Forelimb muscle (tissue), 1 donor: ENCODE data around the gene EYS. TPM values are rescaled to one million over a fixed set of nuclear protein-coding genes. Genes with fewer than 3 reads are reported as not detected.
"Not testable (repeated sequence)": the region's sequence is repeated elsewhere in the genome, so short reads cannot be mapped to it uniquely, and the experiment has no call there.

ENCODE experiments used
- DNase-seq: peaks from one replicate; pipeline ENCODE4 v3.0.0-alpha.2; 2013; ENCODE audit warnings: low read depth
- polyA plus RNA-seq: library from polyadenylated mRNA; unstranded; fragments of 120-200 nt; gene quantifications from one replicate; pipeline ENCODE4 v1.2.1, GENCODE V29; 2013; ENCODE audit not compliant: insufficient read length

EYS gene
- polyA plus RNA-seq, 1 donor: 0.47 TPM

DNA sequence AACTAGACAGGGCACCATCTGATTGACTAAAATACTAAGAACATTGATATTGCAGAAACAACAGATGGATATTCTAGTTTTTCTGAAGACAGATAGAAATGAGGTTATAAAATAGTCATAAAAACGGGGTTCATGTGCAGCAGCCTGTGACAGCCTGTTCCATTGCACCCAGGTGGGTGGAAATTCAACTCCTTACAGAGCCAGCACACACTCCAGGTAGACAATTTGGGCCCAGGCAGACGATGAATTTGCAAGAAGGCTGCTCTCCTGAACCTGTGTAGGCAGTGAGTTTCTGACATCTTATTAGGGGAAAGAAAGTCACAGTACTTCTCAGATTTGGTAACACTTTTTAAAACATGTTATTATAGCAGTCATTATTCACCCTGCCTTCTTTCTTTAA, 1657.3 kb downstream of the EYS start:
- DNase-seq: no peak

DNA sequence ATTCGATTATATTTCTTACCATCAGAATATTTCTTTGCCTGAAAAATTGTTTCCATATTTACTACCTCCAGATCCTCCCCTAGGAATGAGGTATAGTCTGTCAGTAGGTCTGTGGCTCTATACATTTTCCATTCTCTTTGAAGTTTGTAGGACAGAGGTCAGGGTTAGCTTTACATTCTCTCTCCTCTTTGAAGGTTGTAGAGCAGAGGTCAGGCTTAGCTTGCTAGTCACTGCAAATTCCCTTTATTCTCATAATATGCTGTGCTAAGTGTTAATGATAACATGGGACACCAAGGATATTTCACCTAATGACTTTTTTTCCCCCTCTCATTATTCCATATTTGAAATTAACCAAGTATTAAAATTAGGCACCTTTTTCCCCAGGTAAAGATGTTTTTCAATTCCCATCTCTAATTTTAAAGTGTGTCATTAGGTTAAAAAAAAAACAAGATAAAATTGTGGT, 1660.2 kb downstream of the EYS start:
- DNase-seq: no peak

DNA sequence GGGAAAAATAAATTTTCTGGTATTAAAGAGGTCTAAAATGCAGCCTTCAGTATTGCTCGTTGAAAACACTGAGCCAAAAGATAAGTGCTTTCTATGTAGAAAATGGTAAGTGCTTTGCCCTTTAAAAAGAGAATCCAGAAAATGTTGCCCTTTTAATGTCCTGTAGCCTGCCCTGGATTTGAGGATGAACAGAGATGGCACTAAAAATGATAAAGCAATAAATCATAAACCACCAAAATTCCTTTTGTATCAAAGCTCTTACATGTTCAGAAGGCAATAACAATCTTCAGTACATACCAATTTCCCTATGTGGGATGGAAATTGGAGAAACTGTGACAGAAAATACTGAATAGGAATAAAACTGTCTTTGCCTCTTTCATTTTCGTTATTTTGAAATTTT, 1665.7 kb downstream of the EYS start:
- DNase-seq: no peak

DNA sequence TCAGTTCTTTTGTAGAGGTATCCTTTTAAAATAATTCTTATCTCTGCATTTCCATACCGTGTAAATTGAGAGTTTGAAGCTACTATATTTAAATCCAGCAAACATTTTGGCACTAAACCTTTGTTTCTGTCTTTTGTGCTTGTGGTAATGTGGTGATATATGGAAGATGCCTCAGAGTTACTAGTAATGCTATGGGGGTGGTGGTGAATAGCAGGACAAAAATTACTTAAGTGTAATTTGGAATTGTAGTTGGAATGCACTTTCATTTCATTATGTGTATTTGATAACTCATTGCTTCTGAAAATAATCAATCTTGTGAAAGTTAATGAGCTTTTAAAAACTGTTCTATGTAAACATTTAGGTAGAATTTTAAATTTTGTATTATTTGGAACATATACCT, 1666.9 kb downstream of the EYS start:
- no peak for DNase-seq

DNA sequence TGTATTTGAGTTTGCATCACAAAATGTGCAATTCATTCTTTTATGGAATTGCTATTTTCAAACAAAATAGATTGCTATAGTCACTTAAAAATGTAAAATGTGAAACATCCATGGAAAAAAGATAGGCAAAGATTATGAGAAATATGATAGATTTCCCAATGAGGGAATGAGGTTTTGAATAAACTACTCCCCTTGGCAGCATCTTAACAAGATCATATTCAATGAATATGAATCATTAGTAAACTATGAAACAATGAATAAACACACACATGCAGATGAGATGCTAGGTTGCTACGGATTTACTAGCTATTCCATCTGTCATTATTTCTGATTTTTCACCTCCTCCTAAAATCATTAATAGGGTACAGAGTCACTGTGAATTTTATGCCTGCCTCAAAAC, 1669.6 kb downstream of the EYS start:
- no peak for DNase-seq

DNA sequence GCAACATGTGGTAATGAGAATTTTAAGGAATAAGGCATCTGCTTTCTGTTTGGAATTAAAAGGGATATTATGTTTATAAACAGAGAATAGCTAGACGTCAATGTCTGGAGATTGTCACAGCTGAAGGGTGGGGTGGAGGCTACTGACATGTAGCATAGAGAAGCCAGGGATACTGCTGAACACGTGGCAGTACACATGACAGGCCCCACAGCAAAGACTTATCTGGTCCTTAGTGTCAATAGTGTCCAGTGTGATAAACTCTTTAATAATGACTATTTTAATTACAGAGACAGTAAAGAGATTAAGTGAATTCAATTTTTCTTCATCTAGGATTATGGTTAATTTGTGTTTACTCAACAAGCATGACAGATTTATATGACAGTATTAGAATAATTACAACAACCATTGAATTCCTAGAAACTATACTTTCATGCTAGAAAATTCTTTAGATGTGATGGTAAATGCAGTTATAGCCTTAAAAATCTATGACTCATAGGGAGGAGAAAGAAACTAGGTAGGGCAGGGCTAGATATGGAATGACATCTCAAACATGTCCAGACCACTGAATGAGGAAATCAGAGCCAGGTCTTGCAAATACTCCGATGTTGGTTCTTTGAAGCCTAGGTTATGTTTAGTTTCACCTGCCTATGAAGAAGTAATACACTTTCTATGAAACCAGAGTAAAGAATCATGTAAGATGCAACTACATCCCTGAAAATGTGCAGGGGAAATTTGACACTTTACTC, 1671.9 kb downstream of the EYS start:
- DNase-seq: no peak

DNA sequence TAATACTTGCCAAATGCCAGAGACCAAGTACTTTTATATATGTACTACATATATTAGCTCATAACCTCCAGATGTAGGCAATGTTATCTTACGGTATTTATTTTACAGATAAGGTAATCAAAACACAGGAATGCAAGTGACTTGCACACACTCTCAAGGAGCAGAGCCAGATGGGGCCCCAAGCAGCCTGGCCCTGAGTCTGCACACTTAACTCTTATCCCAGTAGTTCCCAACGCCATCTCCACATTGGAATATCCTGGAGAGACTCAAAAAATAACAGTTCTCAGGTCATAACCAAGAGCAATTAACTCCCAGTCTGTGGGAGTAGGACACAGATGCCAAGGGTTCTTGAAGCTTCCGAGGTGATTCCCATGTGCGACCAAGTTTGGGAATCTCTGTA, 1672.7 kb downstream of the EYS start:
- DNase-seq: no peak

DNA sequence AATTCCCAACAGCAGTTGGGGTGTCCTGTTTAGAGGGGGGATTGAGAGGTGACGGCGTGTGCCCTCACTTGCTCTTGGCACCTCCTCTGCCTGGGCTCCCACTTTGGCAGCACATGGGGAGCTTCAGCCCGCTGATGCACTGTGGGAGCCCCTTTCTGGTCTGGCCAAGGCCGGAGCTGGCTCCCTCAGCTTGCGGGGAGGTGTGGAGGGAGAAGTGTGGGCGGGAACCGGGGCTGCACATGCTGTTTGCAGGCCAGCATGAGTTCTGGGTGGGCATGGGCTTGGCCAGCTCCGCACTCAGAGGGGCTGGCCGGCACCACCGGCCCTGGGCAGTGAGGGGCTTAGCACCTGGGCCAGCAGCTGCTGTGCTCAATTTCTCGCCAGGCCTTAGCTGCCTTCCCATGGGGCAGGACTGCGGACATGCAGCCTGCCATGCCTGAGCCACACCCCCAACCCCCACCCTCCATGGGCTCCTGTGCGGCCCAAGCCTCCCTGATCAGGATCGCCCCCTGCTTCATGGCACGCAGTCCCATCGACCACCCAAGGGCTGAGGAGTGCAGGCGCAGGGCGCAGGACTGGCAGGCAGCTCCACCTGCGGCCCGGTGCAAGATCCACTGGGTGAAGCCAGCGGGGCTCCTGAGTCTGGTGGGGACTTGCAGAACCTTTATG, 1675.9 kb downstream of the EYS start:
- not testable (repeated sequence) for DNase-seq

DNA sequence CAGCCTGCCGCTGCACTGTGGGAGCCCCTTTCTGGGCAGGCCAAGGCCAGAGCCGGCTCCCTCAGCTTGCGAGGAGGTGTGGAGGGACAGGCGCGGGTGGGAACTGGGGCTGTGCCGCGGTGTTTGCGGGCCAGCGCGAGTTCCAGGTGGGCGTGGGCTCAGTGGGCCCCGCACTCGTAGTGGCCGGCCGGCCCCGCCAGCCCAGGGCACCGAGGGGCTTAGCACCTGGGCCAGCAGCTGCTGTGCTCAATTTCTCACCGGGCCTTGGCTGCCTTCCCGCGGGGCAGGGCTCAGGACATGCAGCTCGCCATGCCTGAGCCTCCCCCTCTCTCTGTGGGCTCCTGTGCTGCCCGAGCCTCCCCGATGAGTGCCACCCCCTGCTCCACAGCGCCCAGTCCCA, 1683.3 kb downstream of the EYS start:
- no peak for DNase-seq

DNA sequence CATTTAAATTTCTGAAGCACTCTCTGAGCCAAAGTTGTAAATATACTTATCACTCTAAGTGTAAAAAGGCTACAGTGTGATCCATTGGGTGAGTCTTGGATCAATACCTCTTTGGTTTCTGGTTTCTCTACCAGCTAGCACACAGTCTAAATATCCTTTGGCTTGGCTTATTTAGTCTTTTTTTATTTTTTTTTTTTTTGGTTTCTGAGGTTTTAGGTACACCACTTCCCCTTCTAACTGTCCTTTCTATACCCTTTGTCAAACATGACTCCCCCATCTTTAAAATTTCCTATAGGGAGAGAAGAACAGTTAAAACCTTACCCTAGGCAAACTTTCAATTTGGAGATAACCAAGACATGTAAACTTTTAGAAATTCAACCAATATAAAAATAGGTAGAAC, 1692.4 kb downstream of the EYS start:
- no peak for DNase-seq

DNA sequence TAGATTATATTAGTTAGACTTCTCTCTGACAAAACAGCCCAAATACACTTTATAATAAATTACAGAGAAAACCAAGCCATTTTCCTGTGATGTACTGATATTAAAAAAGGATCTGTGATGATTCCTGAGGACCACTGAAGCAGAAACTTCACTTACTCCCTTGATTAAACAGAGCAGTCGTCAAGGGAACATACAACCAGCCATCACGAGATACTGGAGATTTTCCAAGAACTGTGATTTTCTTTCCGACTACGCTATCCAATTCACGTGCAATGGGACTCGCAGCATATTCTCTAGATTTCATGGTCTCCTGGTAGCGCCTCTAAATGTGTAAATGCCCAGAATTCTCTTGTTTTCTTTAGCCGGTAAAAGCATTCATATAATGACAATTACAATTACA, 1694.0 kb downstream of the EYS start:
- DNase-seq: peak; percentile 72

DNA sequence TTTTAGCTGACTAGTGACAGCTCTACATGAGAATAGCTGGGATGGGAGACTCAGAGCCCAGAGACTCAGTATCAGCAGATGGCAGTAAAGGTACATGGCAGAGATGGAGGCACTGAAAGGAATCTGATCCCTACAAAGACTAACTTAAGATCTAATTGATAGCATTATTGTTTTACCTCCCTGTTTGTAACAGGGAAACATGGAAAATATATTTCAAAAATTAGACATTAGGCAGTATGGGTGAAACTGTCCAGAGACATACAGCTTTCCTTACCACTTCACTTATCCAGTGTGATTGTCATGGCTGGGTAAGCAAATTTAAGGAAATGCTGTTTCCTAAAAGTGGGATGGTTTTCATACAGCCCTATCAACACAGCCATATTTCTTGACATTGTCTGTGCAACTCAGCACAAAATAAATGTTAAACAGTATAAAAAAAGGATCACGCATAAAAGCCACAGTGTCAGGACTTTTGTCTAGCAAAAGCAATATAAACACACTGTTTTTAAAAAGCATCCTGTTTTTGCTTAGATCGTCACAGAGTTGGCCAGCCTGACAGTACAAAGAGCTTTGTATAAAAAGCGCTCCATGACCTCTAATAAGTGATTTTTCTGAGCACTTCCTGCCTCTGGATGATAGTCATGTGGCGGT, 1694.5 kb downstream of the EYS start:
- DNase-seq: peak; percentile 61

DNA sequence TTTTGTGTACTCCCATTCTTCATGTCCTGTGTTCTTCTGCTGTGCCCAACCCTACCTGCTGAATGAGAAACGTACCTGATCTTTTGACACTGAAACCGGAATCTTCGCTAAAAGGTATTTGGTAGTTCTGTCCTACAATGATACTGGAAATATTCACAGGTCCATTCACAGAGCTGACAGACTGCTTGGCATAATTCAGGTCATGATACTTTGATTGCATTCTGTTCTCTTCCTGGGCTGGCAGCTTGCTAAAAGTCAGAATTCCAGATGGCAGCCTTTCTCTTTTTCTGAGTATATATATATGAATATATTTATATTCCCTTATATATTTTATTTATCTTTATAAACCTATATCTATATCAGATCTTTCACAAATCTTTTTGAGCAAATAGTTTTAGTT, 1696.4 kb downstream of the EYS start:
- DNase-seq: no peak

DNA sequence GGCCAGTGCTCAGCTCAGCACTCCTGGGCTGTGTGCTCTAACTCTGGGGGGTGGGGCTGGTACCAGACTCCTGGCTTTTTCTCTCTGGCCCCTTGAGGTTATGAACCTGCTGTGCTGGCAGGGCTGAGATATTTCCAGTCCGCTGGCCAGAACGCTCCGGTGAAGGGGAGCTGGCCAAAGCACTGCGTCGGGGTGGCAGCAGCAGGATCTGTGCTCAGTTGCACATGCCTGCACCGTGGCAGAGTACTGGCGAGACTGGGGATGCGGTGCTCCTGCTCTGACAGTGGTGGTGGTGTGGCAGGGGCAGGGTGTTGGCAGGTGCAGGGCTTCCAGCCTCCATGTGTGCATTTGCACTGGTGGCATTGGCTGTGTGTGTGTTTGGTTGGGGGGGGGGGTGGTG, 1697.0 kb downstream of the EYS start:
- DNase-seq: no peak

DNA sequence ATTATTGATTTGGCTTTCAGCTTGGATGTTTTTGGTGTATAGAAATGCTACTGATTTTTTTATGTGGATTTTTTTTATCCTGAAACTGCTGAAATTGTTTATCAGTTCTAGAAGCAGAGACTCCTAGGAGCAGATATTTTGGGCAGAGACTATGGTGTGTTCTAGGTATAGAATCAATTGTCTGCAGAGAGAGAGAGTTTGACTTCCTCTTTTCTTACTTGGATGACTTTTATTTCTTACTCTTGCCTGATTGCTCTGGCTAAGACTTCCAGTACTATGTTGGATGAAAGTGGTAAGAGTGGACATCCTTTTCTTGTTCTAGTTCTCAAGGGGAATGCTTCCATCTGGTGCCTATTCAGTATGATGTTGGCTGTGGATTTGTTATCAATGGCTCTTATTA, 1700.8 kb downstream of the EYS start:
- no peak for DNase-seq

DNA sequence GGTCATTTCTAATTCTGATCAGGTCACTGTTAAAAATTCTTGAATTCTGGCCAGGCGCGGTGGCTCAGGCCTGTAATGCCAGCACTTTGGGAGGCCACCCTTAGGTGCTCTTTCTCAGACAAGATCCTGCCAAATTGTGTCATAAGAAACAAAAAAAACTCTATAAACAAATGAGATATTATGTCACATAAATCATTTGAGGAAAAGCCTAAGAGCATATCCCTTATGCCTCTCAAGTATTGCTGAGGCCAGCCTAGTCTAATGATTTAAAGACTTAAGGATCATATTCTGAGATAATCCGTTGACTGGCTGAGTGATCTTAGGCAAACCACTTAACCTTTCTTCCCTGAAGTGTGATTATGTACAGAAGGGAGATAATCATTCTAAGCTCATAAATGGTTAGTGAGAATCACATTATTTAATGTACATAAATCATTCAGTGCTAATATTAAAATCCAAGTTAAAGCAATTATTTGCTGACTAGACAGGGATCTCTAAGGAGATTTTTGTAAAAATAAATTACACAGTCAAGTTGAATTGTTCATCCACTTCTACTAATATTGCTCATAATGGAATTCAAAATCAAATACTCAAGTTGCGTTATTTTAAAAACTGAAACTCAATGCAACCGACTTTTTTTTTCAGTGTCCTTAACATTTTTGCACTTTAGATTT, 1706.1 kb downstream of the EYS start:
- no peak for DNase-seq

DNA sequence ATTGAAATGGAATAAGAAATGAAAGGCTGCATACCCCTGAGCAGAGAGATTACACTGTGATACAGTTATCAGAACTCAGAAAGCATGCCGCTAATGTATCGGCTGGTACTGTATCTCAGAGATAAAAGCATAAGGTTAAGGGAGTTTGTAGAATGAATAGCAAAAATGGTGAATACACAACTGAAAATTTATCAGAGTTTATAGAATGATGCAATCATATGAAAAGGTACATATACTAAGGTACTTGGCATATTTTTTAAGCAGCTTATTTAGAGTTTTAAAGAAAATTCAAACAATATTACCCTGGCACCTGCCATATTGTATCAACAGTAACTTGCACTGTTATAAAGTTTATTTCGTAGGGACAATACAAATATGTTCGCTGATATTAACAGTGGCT, 1707.4 kb downstream of the EYS start:
- no peak for DNase-seq

DNA sequence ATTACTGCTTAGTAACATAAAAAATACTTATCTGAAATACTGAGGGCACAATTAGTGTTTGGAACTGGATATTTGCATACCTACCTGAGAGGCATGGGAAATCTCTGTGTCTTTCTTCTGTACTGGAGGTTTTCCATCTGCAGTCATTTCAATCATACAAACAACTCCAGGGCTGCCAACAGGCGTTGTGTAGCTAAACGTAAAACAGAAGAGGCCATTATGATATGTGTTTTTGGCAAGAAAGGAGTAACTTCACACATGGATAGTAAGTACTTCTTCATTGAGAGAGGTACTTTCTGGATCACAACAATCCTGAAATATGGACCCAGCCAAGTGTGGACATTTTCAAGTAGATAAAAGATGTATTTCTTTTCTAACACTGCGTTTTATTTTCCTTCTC, 1708.0 kb downstream of the EYS start:
- DNase-seq: no peak

DNA sequence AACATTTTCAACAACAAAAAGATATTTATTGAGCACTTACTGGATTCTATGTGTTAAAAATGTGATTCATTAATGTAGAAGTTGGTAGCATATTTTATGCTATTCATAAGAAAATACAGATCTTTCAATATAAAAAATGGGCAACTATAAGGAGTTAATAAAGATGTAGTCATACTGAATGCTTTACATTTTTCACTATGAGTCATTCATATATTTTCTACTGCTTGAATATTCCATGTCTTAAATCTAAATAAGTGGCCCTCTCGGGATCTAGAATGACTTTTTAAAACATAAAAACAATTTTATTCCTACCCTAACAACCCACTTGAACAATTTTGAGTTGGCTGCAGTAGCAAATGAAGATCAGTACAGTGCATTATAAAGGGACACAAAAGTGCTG, 1709.3 kb downstream of the EYS start:
- no peak for DNase-seq

DNA sequence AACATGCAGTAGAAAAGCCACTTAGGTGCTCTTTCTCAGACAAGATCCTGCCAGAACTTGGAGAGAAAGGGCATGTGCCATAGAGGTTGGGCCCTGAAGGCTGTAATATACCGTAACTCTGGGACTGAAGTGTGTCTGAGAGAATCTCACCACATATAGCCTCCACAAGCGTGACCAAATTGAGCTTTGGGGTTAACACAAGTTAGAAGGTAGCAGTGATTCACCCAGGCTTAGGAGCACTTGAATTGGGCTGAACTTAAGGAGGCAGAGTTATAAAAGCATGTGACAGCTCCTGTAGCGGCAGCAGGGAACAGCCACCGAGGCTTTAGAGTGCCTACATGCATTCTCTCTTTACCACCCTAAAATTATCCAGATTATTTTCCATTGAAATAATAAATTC, 1709.8 kb downstream of the EYS start:
- no peak for DNase-seq

DNA sequence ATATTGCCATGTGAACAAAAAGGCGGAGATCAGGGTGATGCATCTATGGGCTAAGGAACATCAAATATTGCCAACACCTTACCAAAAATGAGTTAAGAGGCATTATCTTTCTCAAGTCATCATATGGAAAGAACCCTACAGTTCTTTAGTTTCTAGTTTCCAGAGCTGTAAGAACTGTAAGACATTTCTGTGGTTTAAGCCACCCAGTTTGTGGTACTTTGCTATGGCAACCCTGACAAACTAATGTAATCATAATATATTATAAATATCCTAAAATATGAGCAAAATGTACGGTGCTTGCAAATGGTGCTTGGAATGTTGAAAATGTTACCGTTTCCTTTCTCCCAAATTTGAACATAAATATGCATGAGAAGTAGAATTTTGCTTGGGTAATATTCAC, 1721.8 kb downstream of the EYS start:
- DNase-seq: no peak

DNA sequence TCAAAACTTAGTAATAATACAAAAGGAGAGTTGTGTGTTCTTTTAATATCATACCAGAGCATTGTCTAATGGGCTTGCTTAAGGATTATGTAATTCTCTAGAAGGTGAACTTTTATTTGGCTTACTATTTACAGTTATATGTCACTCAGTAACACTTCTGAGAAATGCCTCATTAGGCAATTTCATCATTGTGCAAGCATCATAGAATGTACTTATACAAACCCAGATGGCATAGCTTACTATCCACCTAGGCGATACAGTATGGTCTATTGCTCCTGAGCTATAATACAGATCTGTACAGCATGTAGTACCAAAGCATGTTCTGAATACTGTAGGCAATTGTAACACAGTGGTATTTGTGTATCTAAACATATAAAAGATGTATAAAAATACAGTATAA, 1731.3 kb downstream of the EYS start:
- DNase-seq: no peak

DNA sequence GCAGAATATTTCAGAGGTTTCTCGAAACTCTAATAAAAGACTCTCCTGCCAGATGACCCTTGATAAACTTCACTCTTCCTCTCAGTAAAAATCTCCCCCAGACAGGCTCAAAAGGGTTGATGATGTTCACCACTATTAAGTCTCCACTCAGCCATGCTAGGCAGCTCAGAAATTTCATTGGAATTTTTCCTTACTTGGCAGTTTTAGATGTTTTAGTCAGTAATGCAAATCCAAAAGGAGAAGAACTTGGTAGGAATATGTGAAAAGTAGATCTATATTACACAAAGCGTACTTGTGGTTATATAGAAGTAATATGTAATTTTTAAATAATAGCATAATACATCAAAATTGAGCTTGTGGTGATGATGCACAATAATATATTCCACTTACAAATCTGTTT, 1738.4 kb downstream of the EYS start:
- DNase-seq: no peak
